Tibial nerve (tissue), 4 donors: Measurements from ENCODE around the gene LTBP2. TPM values are rescaled to one million over a fixed set of nuclear protein-coding genes. Genes with fewer than 3 reads are reported as not detected.
A peak's percentile ranks its signal among the peaks of the same experiment; 100 is the strongest.

Experiments used
- DNase-seq, 2 donors: peaks; one replicate each; pipeline ENCODE4 v3.0.0-alpha.2; 2019; ENCODE audit warnings: low spot score in 2 of 2
- H3K27ac ChIP-seq, 4 donors: fragments of 200-600 bp; sonication (generic) in 3 of 4; one replicate each; pipeline ENCODE4 v1.5.1; 2017 to 2019; ENCODE audit warnings: mild to moderate bottlenecking in 1 of 4
- H3K27me3 ChIP-seq, 2 donors: fragments of 200-600 bp; sonication (generic) in 1 of 2; one replicate each; pipeline versions ENCODE4 v1.5.1 to v1.6.0; 2017 to 2019
- H3K36me3 ChIP-seq, 3 donors: fragments of 200-600 bp; sonication (generic); one replicate each; pipeline ENCODE4 v1.5.1; 2018 to 2019
- H3K4me1 ChIP-seq, 4 donors: fragments of 200-600 bp; sonication (generic) in 3 of 4; one replicate each; pipeline ENCODE4 v1.5.1; 2017 to 2019
- H3K4me3 ChIP-seq, 4 donors: fragments of 200-600 bp; sonication (generic) in 3 of 4; one replicate each; pipeline ENCODE4 v1.5.1; 2017 to 2019; ENCODE audit warnings: mild to moderate bottlenecking in 1 of 4, moderate library complexity in 1 of 4
- H3K9me3 ChIP-seq, 4 donors: fragments of 200-600 bp; sonication (generic) in 3 of 4; one replicate each; pipeline ENCODE4 v1.5.1; 2017 to 2019
- CTCF ChIP-seq, 5 experiments: fragments of 200-600 bp in 3 of 5; fragments of 450-650 bp in 2 of 5; sonication (generic) in 3 of 5; IDR thresholded peaks; one replicate each; pipeline ENCODE4 v1.5.1; 2016 to 2019; ENCODE audit warnings: antibody characterized with exemption in 5 of 5, mild to moderate bottlenecking in 3 of 5, moderate library complexity in 2 of 5
- EP300 ChIP-seq, 2 donors: sonication (generic); formaldehyde crosslinking; IDR thresholded peaks; one replicate each; pipeline ENCODE4 v1.6.1; 2017; ENCODE audit warnings: antibody characterized with exemption in 2 of 2, mild to moderate bottlenecking in 1 of 2
- POLR2A ChIP-seq, 2 donors: fragments of 450-650 bp; IDR thresholded peaks; one replicate each; pipeline ENCODE4 v1.6.1; 2017; ENCODE audit warnings: antibody characterized with exemption in 2 of 2, mild to moderate bottlenecking in 2 of 2, moderate library complexity in 2 of 2
- WGBS, 2 donors: methylation state at CpG; one replicate each; pipeline ENCODE4 v1.1.5; 2018; 5-methylcytosine and 5-hydroxymethylcytosine counted together
- total RNA-seq, 4 donors: library from RNA; depleted of rRNA; stranded (reverse); fragments of >200 nt; gene quantifications; one replicate each; pipeline ENCODE4 v1.1.0, GENCODE V29; 2016

Gene LTBP2
- total RNA-seq, 4 donors from 2014 or later: 67.1 to 276 (median 134) TPM

- TF ChIP-seq POLR2A (IDR thresholded peaks at IDR 0.05) (no peak), EP300 (IDR thresholded peaks at IDR 0.05) (no peak), CTCF (IDR thresholded peaks at IDR 0.05) (no peak)
- Histone ChIP-seq H3K9me3 (no peaks in the 10 kb centered on the region), H3K36me3 (no peaks in the 10 kb centered on the region), H3K27me3 (no peaks in the 10 kb centered on the region), H3K4me1 (peaks cover 0 to 82% (median 42%) of the 10 kb centered on the region in 4 donors), H3K4me3 (no peak overlapping the region), H3K27ac (peak overlapping the region in 2 of 4 donors; percentile 66 to 91)
- 49 to 59% methylated on average over 3 of the region's 3 CpGs for WGBS, 2 donors
- DNase-seq: no peak
Observed at GRCh38 chr14:74568380-74568649, 43.7 kb downstream of the LTBP2 start.

GRCh38 chr14:74567646-74568379 lies 44.2 kb downstream of the LTBP2 start:
- DNase-seq: no peak
- peaks cover 0 to 82% (median 39%) of the 10 kb centered on the region in 4 donors for H3K4me1 ChIP-seq
- H3K4me3 ChIP-seq: no peak overlapping the region
- TF ChIP-seq POLR2A (IDR thresholded peaks at IDR 0.05): no peak
- no peak for TF ChIP-seq EP300 (IDR thresholded peaks at IDR 0.05)
- TF ChIP-seq CTCF (IDR thresholded peaks at IDR 0.05): no peak
- H3K27me3 ChIP-seq: no peaks in the 10 kb centered on the region
- H3K9me3 ChIP-seq: no peaks in the 10 kb centered on the region
- no peaks in the 10 kb centered on the region for H3K36me3 ChIP-seq
- 87 to 89% methylated on average over 21 of the region's 21 CpGs for WGBS, 2 donors
- H3K27ac ChIP-seq: peak overlapping the region in 3 of 4 donors; percentile 50 to 91 (median 66)

- H3K9me3 ChIP-seq: no peaks in the 10 kb centered on the region
- peak overlapping the region in 3 of 4 donors; percentile 50 to 91 (median 66) for H3K27ac ChIP-seq
- no peaks in the 10 kb centered on the region for H3K36me3 ChIP-seq
- no peaks in the 10 kb centered on the region for H3K27me3 ChIP-seq
- TF ChIP-seq CTCF (IDR thresholded peaks at IDR 0.05): no peak
- peaks cover 0 to 82% (median 36%) of the 10 kb centered on the region in 4 donors for H3K4me1 ChIP-seq
- WGBS, 2 donors: 66 to 96% methylated on average over 5 to 9 of the region's 9 CpGs
- DNase-seq: no peak
- H3K4me3 ChIP-seq: no peak overlapping the region
Observed at GRCh38 chr14:74567219-74567618, 44.8 kb downstream of the LTBP2 start.

- Histone ChIP-seq H3K4me1 (peaks cover 0 to 75% (median 33%) of the 10 kb centered on the region in 4 donors), H3K27me3 (no peaks in the 10 kb centered on the region), H3K9me3 (no peaks in the 10 kb centered on the region), H3K4me3 (no peak overlapping the region), H3K36me3 (no peaks in the 10 kb centered on the region), H3K27ac (peak overlapping the region in 3 of 4 donors; percentile 50 to 91 (median 66))
- DNase-seq: no peak
- TF ChIP-seq EP300 (IDR thresholded peaks at IDR 0.05) (no peak), POLR2A (IDR thresholded peaks at IDR 0.05) (no peak), CTCF (IDR thresholded peaks at IDR 0.05) (no peak)
- WGBS, 2 donors: 60 to 73% methylated on average over 9 to 15 of the region's 15 CpGs
Observed at GRCh38 chr14:74566174-74567141, 45.6 kb downstream of the LTBP2 start.
